CD4-positive, alpha-beta T cell treated with Interleukin-6 for 4 hours (primary cell): ENCODE measurements around the gene SYTL1.

Experiments used
- DNase-seq: peaks from one replicate; pipeline ENCODE4 v3.0.0-alpha.2; 2020; ENCODE audit warnings: mixed read lengths

Gene SYTL1

DNA sequence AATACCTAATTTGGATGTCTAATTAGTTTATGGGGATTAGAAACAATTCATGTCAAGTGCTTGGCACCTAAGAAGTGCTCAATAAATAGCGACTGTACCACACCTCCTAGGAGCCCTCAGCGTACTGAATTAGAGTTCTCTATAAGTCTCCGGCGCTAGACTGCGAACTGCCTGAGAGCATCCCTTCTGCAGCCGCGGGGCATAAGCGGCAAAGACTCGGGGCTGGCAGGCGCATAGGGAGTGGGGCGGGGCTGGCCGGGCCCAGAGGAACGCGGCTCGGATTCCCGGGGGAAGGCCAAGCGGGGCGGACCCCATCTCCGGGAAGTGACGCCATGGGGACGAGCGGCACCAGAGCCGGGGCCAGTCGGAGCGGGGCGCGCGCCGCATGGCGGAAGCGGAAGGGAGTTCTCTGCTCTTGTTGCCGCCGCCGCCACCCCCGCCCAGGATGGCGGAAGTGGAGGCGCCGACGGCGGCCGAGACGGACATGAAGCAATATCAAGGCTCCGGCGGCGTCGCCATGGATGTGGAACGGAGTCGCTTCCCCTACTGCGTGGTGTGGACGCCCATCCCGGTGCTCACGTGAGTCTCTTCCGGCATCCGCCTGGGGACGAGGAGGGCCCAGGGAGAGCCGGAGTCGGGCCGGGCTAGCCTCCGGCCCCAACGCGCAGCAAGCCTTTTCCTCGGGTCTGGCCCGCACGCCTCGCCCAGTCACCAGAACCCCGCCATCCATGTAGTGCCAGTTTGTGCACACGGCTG lies 19.8 kb upstream of the SYTL1 start, which contains the start of gene TMEM222:
Gene TMEM222, plus strand, starts transcription at position 351 of the 756 bp plus-strand sequence. Its CDS starts 35 bp downstream, at position 386.
- peak; percentile 97 for DNase-seq

DNA sequence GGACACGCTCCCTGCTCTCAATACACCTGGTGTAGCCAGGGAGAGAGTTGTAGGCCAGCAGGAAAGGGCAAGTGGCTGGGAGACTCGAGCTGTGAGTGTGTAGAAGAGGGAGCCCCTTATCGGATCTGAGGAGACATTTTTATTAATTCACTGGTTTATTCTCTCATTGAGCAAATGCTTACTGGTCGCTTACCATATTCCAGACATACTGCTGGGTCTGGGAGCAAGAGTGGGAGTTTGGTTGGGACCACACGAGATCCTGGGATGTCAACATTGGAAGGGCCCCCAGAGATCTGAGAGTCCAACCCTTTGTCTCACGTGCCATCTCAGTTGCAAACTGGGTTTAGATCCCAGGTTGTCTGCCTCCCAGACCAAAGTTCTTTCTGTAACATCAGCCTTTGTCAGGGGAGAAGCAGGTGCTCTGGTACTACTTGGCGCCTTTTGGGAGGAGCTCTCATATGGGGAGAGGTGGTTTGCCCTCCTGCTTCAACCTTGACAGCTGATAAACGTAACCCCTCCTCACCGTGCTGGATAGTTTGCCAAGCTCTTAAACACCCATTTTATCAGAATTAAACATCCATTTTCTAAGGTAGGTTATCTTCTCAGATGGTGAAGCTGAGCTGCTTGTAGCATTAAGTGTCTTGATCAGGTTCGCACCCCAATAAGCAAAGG lies 19.1 kb upstream of the SYTL1 start:
- no peak for DNase-seq

DNA sequence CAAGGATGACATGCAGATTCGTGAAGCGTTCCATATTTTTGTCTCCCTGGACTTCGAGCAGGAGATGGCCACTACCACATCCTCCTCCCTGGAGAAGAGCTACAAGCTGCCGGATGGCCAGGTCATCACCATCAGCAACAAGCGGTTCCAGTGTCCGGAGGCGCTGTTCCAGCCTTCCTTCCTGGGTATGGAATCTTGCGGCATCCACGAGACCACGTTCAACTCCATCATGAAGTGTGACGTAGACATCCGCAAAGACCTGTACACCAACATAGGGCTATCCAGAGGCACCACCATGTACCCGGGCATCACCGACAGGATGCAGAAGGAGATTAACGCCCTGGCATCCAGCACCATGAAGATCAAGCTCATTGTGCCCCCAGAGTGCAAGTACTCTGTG lies 16.5 kb upstream of the SYTL1 start:
- no peak for DNase-seq

DNA sequence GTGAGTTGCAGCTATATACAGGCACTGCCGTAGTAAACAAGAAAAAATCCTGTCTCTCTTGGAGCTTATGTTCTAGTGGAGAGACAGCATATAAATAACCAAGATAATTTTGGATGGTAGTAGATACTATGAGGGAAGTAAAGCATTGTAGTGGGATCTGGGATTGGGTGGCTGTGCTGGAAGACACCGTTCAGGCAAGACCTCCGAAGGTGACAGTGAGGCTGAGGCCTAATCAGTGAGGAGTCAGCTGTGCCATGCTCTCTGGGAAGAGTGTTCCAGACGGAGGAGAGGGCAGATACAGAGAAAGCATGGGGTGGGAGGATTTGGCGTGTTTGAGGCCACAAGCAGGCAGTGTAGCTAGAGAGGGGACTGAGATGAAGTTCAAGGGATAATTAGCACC lies 13.9 kb upstream of the SYTL1 start:
- DNase-seq = no peak

DNA sequence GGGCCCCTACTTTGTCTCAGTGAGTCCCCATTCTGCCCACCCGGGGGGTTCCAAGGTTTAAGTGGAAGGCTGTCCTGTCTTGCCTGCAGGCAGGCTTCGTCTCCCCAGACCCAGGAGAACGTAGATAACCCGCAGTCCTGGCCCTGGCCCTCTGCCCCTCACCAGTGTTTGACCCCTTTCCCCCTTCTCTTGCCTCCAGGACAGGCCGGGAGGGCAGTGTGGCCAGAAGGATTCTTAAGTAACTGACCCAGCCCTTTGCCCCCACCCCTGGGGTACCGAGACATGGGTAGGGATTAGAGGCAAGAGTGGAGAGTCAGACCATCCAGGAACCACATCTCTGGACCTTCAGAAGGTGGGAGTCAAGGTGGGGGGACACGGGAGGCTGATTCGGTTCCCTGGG lies 11.0 kb upstream of the SYTL1 start:
- no peak for DNase-seq

DNA sequence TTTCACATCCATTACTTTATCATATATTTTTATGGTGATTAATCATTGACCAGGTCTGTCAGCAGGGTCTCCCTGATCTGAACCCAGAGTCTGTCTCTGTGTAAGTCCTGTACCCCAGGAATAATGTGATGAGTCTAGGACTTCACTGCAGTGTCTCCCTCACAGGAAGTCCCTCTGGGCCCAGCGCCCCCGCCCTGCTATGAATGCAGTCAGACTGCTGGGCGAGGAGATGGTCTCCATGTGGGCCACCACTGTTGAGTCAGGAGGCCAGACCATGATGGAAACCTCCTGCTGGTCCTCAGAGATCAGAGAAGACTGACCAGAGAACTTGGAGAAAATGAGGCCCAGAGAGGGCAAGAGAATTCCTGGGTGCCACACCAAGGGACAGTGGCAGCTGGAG lies 10.4 kb upstream of the SYTL1 start:
- no peak for DNase-seq

DNA sequence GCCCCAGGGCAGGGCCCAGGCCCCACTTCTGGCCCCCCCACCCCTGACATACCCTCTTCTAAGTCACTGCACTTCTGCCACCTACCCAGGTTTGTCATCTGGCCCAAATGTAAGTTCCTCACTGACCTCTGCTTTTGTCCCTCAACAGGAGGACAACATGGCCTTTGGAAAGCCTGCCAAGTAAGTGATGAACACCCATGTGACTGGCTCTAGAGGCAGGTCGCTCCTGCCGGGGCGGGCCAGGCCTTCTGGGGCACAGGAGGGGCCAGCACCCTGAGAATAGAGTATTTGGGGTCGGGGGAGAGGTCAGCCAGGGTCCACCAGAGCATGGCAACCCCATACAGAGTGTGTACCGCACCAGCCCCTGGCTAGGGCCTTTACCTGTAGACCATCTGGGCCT lies 9.9 kb upstream of the SYTL1 start:
- DNase-seq = no peak

DNA sequence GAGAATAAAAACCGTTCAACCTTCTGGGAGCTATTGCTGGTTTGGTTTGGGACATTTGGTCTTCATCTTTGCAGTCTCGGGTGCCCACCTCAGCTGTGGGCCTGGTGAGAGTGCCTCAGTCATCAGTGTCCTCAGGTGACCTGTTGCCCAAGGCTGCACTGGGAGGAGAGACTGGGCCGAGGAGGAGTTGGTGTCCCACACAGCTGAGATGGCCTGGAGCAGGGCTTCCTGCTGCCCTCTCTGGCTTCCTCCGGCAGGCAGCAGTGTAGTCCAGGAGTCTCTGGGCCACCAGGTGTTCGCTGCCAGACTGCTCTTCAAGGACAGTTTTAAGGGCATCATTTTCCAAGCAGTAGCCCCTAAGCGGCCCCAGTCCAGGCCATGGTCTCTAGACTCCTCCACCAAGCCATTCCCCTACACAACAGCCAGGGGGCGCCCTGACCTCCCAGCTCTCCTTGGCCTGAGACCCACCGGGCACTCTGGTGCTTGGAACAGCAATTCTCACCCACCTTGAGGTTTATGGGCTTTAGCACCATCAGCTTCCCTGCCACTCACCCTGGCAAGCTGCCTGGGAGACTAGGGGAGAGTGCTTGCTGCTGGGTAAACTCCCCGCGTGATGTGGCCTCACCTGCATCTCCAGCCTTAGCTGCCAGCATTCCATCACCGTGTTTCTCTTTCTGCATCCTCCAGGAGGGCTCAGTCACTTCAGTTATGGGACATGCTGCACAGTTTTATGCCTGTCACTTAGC lies 9.1 kb upstream of the SYTL1 start:
- DNase-seq = peak; percentile 71

DNA sequence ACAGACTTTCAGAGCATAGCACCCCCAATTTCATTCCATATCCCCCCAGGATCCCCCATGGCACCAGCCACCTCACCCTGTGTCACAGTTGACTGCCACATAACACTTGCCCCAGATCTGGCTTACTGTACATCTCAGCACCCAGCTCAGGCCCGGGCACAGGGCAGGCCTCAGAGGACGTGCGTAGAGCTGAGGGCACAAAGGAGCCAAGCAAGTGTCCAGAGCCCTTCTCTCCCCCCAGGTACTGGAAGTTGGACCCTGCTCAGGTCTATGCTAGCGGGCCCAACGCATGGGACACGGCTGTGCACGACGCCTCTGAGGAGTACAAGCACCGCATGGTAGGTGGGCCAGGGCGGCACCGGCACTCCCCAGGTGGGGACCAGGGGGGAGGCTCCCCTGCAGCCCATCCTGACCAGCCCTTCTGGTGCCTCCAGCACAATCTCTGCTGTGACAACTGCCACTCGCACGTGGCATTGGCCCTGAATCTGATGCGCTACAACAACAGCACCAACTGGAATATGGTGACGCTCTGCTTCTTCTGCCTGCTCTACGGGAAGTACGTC lies 8.0 kb upstream of the SYTL1 start:
- DNase-seq = no peak

DNA sequence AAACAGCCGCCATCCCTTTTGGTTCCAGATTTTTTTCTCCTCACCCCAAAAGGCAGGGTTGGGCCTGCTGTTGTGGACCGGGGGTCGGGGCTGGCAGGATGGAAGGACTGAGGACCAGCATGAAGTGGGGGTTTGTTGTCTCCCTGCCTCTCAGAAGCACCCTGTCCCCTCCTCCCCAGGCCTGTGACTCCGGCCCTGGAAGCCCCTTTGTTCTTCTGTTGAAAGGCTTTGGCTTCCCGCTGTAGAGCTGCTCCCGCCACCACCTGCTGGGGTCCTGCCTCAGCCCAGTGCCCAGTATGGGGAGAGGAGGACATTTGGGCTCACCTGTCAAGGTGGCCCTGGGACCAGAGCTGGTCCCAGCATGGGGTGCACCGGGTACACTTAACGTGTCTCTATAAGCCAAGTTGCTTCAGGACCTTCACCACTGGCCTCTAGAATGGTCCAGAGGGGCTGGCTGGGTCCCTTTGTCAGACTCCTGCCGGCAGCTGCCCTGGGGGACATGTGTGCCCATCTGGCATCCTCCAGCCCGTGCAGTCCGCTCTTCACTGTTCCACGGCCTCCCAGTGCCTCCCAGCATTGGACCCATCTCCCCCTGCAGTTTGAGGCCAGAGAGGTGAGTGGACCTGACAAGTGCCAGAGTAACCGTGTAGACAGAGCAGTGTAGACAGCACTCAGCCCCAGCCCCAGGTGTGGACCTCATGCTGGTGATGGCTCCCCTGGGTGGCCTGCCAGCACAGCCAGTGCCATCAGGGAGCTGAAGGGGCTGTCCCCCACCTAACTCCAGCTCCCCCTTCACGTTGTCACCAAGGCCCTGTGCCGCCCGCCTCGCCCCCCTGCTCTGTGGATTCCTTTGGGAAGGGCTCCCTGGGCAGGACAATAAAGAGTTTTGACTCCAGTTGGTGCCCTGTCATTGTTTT lies 6.1 kb upstream of the SYTL1 start:
- DNase-seq = no peak

DNA sequence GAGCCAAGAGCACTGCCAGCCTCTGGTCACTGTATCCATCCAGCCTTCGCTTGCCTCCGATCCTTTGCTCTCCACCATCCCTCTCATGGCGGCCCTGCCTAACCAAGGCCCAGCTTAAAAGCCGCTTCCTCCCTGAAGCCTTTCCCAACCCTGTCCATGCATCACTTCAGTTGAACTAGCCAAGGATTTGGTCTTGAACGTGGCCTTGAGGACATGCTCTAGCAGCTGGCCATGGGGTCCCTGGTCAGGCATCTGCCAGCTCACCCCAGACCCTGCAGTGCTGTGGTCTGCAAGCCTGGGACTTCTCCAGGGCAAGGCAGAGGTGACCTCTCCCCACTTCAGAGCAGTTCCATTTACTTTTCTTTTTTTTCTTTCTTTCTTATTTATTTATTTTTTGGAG lies 5.1 kb upstream of the SYTL1 start:
- no peak for DNase-seq

DNA sequence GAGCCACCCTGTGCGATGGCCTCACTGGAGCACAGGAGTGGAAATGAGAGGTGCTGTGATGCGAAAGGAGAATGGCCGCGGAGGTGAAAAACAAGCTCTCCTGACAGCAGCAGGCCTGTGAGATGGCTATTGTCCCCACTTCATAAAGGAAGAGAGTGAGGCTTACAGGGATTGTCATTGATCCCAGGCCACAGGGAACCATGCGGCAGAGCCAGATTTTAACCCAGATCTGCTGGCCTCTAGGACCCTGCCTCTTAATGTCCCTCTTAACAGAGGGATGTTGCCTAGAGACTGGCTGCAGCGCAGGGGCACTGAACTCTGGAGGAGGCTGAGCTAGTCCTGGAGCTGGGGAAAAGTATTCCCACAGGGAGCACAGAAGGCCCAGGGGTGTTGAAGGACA lies 3.1 kb upstream of the SYTL1 start:
- no peak for DNase-seq

DNA sequence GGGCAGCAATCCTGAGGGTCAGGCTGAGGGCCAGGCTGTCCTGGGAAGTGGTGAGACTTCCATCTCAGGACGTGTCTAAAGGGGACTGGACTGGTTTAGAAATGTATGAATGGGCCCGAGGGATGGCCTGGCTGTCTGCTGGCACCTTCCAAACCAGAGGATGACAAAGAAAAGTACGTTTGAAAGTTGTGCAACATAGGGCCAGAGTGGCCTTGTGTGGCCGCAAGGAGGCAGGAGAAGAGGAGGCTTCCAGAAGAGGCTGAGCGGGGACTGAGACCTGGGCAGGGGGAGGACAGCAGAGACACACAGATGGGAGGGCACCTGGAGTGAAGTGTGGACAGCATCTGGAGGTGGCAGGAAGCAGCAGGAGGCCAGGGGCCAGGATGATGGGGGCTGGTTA lies 2.6 kb upstream of the SYTL1 start:
- DNase-seq = no peak

DNA sequence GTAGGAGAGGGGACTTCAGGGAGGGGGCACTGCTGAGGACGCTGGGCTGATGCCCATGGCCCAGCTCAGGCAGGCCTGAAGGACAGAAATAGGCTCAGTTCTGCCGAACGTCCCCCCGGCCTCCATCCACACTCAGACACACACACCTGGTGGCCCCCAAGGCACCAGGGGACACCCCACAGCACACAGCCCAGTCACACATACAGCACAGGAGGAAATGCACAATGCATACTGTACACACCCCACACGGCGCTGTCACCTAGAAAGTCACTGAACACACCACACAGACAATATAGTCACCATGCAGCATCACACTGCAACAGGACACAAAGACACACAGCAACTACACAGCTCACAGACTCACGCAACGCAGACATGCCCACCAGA lies 562 bp downstream of the SYTL1 start:
- DNase-seq = peak; percentile 63

DNA sequence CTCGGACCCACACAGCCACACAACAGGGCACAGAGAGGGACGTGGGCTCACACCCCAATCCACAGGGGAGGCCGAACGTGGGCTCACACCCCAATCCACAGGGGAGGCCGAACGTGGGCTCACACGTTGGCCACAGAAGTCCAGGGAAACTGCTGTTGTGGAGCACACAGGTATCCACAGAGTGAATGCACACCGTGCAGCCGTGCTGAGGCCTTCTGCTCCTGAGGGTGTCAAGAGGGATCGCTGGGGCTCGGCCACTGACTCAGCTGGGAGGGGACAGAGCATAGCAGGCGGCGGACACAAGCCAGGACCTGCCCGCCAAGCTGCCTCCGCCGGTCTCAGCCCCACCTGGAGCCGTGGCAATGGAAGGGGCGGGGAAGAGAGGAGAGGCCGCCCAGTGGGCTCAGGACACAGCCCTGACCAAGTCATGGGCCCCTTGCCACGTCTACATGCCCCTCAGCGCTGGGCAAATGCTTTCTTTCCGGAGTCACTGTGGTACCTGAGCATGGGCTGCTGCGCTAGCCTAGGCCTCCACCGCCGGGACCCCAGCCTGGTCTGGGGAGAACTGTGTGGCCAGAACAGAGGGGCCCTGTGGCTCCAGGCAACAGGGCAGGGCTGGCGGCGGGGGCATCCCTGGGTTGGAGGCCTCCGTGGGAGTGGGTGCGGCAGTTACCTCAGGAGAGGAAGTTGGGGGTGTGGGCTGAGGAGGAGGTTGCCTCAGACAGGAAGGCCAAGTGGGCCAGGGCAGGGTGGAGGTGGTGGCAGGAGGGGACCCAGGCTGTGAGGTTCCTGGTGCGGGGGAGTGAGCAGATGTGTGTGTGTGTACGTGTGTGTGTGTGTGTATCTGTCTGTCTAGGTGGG lies 1.2 kb downstream of the SYTL1 start:
- DNase-seq = peak; percentile 88

DNA sequence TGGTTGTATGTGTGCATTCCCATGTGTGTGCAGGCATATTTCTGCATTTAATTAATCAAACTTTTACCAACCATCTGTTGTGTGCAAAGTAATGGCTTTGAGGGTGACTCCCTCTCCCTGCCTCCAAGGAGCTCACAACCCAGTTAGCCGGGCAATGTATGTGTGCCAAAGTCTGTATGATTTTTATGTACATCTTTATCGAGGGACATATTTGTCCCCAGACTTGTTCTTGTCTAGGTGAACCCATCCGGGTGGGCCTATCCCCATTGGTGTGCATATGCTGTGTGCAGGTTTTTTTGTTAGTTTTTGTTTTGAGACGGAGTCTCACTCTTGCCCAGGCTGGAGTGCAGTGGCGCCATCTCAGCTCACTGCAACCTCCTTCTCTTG lies 1.8 kb downstream of the SYTL1 start:
- DNase-seq = no peak

DNA sequence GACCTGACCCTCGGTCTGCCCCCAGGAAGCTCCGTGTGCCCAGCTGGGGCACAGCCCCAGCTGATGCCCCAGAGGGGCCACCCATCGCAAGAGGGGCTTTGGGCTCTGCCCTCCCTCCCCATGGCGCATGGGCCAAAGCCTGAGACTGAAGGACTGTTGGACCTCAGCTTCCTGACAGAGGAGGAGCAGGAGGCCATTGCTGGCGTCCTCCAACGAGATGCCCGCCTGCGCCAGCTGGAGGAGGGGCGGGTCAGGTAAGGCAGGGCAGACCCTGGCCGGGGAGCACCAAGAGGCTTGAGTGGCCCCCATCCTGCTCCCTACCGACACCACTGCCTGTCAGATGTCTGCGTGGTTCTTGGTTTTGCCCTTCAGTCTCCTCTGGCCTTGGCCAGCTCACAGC lies 3.5 kb downstream of the SYTL1 start:
- no peak for DNase-seq

DNA sequence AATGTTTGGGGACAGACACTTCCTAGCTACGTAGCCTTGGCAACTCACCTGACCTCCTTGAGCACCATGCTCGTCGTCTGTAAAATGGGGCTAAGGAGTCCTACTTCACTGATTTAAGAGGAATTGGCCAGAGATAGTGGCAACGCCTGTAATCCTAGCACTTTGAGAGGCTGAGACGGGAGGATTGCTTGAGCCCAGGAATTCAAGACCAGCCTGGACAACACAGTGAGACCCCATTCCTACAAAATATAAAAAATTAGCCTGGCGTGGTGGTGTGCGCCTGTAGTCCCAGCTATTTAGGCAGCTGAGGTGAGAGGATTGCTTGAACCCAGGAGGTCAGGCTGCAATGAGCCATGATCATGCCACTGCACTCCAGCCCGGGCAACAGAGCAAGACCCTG lies 4.5 kb downstream of the SYTL1 start:
- no peak for DNase-seq

DNA sequence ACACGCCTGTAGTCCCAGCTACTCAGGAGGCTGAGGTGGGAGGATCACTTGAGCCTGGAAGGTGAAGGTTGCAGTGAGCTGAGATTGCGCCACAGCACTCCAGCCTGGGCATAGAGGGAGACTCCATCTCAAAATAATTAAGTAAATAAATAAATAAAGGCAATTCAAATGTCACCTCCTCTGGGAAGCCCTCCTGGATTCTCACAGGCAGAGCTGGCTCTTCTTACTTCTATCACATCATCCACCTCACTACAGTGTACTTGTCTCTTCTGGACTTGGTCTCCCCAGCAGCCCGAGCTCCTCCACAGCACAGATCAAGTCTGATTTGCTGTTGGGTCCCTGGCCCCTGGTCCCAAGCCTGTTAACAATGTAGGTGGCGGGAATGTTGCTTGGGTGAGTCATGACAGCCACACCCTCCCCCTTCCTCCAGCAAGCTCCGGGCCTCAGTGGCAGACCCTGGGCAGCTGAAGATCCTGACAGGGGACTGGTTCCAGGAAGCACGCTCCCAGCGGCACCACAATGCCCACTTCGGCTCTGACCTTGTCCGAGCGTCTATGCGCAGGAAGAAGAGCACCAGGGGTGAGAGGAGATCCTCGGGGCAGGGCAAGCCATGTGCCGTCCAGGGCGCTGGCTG lies 5.3 kb downstream of the SYTL1 start:
- DNase-seq = no peak

DNA sequence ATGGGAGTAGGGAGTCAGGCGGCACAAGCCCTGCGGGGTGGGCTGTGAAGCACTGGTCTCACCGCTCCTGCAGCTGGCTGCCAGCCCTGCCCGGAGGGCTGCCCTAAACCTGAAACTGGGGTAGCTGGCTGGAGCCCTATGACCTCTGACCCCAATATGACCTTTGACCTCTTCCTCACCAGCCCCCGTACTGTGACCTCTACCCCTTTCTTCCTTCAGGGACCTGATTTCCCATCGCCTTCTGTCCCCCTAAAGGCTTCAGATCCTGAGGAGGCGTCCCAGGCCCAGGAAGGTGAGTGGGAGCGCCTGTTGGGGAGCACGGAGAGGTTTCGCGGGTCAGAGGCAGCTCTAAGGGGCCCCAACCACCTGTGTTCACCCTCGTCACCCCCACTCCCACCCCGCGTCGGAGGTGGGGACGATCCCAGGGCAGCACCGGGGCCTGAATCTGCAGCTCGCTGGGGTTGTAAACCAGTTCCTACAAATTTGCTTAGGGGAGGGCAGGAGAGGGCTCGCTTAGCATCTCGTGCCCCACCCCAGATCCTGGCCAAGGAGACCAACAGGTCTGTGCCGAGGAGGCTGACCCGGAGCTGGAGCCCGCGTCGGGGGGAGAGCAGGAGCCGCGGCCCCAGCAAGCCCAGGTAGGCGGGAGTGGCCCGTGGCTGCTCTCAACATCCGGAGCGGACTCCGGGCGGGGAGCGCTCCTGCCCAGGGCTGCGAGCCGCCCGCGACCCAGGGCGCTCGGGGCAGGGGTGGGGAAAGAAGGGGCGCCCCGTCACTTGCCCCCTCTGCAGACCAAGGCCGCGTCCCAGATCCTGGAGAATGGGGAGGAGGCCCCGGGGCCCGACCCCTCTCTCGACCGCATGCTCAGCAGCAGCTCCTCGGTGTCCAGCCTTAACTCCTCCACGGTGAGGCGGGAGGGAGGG lies 7.3 kb downstream of the SYTL1 start:
- peak; percentile 39 for DNase-seq
